Suppressor macrophage treated with lipopolysaccharide for 1 hour (primary cell): ENCODE results near the gene TFDP1.
"Not testable (repeated sequence)": the region's sequence is repeated elsewhere in the genome, so short reads cannot be mapped to it uniquely, and the experiment has no call there.

ENCODE experiments used
- DNase-seq, 3 donors: peaks; one replicate each; pipeline ENCODE4 v3.0.0-alpha.2; 2020 to 2022

TFDP1 gene

GRCh38 chr13:113576597-113576996 lies 8.0 kb upstream of the TFDP1 start:
- no peak for DNase-seq

GRCh38 chr13:113577881-113578435 lies 6.6 kb upstream of the TFDP1 start:
- no peak for DNase-seq

- DNase-seq: no peak
Measured at GRCh38 chr13:113579686-113580085, 4.9 kb upstream of the TFDP1 start.

GRCh38 chr13:113581871-113582270 lies 2.7 kb upstream of the TFDP1 start:
- no peak for DNase-seq

GRCh38 chr13:113582841-113583631 lies 1.5 kb upstream of the TFDP1 start:
- no peak for DNase-seq

GRCh38 chr13:113584870-113585671 lies 518 bp downstream of the TFDP1 start:
- peak in 1 of 3 donors; percentile 40 for DNase-seq

GRCh38 chr13:113585896-113586295 lies 1.3 kb downstream of the TFDP1 start:
- no peak for DNase-seq

GRCh38 chr13:113586661-113587479 lies 2.3 kb downstream of the TFDP1 start:
- DNase-seq: no peak

- no peak for DNase-seq
Measured at GRCh38 chr13:113588394-113589111, 4.0 kb downstream of the TFDP1 start.

GRCh38 chr13:113589251-113589960 lies 4.9 kb downstream of the TFDP1 start:
- no peak for DNase-seq

- no peak for DNase-seq
Measured at GRCh38 chr13:113589961-113590339, 5.4 kb downstream of the TFDP1 start.

GRCh38 chr13:113591750-113592149 lies 7.2 kb downstream of the TFDP1 start:
- no peak for DNase-seq

GRCh38 chr13:113592571-113592970 lies 8.0 kb downstream of the TFDP1 start:
- no peak for DNase-seq

GRCh38 chr13:113594066-113594821 lies 9.7 kb downstream of the TFDP1 start:
- DNase-seq: not testable (repeated sequence)

- DNase-seq: no peak
Measured at GRCh38 chr13:113595131-113595530, 10.6 kb downstream of the TFDP1 start.

GRCh38 chr13:113596321-113597200 lies 12.0 kb downstream of the TFDP1 start:
- DNase-seq: no peak

- DNase-seq: no peak
Measured at GRCh38 chr13:113597391-113598080, 13.0 kb downstream of the TFDP1 start.

GRCh38 chr13:113598081-113598410 lies 13.5 kb downstream of the TFDP1 start:
- no peak for DNase-seq

GRCh38 chr13:113598481-113598880 lies 13.9 kb downstream of the TFDP1 start:
- no peak for DNase-seq
